K562 (cell line): Measurements from ENCODE around the gene TENM3. TPM values are rescaled to one million over a fixed set of nuclear protein-coding genes. Genes with fewer than 3 reads are reported as not detected.

Source experiments
- ATAC-seq: fragments of 200-7000 bp; cut with Tn5 transposase; 3 replicates; pipeline ENCODE4 v1.9.1; 2020; ENCODE audit warnings: moderate library complexity
- BruUV-seq: library from RNA; stranded (reverse); fragments of 400-500 nt; replicated peaks from 2 replicates; lab custom pipeline; 2021; lab: Mats Ljungman, UMichigan
- CTCF ChIA-PET: fragments of 300-600 bp; formaldehyde crosslinking; extraction: SDS; loops from one replicate; lab custom pipeline; 2021; ENCODE audit warnings: low intra/inter-chr PET ratio; lab: Yijun Ruan, JAX
- POLR2A ChIA-PET: fragments of 300-600, 350-650 bp; sonication (Branson Sonifier 250); formaldehyde crosslinking; extraction: SDS; loops from one replicate; lab custom pipeline; 2021; ENCODE audit warnings: antibody characterized with exemption, inconsistent platforms; lab: Yijun Ruan, JAX
- DNase-seq, 4 experiments: peaks; one replicate each; pipeline versions ENCODE4 v3.0.0 to v3.0.0-alpha.2; 2011 to 2018; ENCODE audit warnings: low spot score in 3 of 4, mixed read lengths in 3 of 4; ENCODE audit errors: extremely low read depth in 1 of 4
- FAIRE-seq: peaks from 2 replicates; lab custom pipeline; 2011; peaks lifted over from hg19 to GRCh38; lab: Jason Lieb, UNC
- H2AFZ ChIP-seq: 2 replicates; pipeline ENCODE4 v1.6.0; 2011; ENCODE audit warnings: low read depth, low read length, control low read depth, inconsistent platforms
- H3K27ac ChIP-seq: fragments of 200-600 bp; 3 replicates; pipeline ENCODE4 v1.8.0; 2011; ENCODE audit warnings: low read depth, mild to moderate bottlenecking, control low read depth, inconsistent platforms, low read length, moderate library complexity, mixed read lengths; ENCODE audit errors: extremely low read depth
- H3K27me3 ChIP-seq, 2 experiments: fragments of 300-600 bp in 1 of 2; 2 replicates in 1 of 2; 3 replicates in 1 of 2; pipeline versions ENCODE4 v1.6.0 to v1.8.0; 2011; ENCODE audit warnings: inconsistent platforms in 2 of 2, low read length in 2 of 2, mild to moderate bottlenecking in 1 of 2, mixed read lengths in 1 of 2, moderate library complexity in 1 of 2; ENCODE audit not compliant: control insufficient read depth in 2 of 2, insufficient read depth in 2 of 2
- H3K36me3 ChIP-seq: fragments of 300-600 bp; 3 replicates; pipeline ENCODE4 v1.8.0; 2011; ENCODE audit warnings: mild to moderate bottlenecking, low read length, inconsistent platforms; ENCODE audit not compliant: control insufficient read depth, insufficient read depth
- H3K4me1 ChIP-seq, 2 experiments: fragments of 200-600 bp in 1 of 2; replicated peaks in 1 of 2; 2 replicates in 1 of 2; 3 replicates in 1 of 2; pipeline versions ENCODE4 v1.5.1 to v1.8.0; 2011; ENCODE audit warnings: inconsistent platforms in 2 of 2, low read length in 2 of 2, mild to moderate bottlenecking in 1 of 2, mixed read lengths in 1 of 2, moderate library complexity in 1 of 2; ENCODE audit not compliant: control insufficient read depth in 2 of 2, insufficient read depth in 2 of 2
- H3K4me2 ChIP-seq: 2 replicates; pipeline ENCODE4 v1.6.1; 2011; ENCODE audit warnings: low read length, control low read depth, inconsistent platforms, mixed read lengths; ENCODE audit not compliant: insufficient read depth
- H3K4me3 ChIP-seq: fragments of 200-600 bp; sonication (generic), shearing (Covaris generic); 2 replicates; pipeline ENCODE4 v1.5.1; 2016; ENCODE audit warnings: control low read depth, inconsistent platforms
- H3K79me2 ChIP-seq: fragments of 200-600 bp; 3 replicates; pipeline ENCODE4 v1.8.0; 2011; ENCODE audit warnings: low read length, inconsistent platforms; ENCODE audit not compliant: control insufficient read depth, insufficient read depth
- H3K9ac ChIP-seq, 2 experiments: 2 replicates each; pipeline versions ENCODE4 v1.6.0 to v1.6.1; 2011; ENCODE audit warnings: low read depth in 2 of 2, low read length in 2 of 2, control low read depth in 1 of 2, inconsistent platforms in 1 of 2, mild to moderate bottlenecking in 1 of 2, mixed read lengths in 1 of 2; ENCODE audit not compliant: insufficient read depth in 1 of 2
- H3K9me1 ChIP-seq: one replicate; pipeline ENCODE4 v1.6.0; 2011; ENCODE audit warnings: inconsistent platforms, mild to moderate bottlenecking, low read length, moderate library complexity; ENCODE audit not compliant: control insufficient read depth, insufficient read depth
- H3K9me3 ChIP-seq: replicated peaks from 2 replicates; pipeline ENCODE4 v1.5.1; 2011; ENCODE audit warnings: low read depth, low read length, inconsistent platforms; ENCODE audit not compliant: control insufficient read depth, insufficient read depth
- H4K20me1 ChIP-seq: replicated peaks from 2 replicates; pipeline ENCODE4 v1.6.1; 2011; ENCODE audit warnings: low read length, inconsistent platforms, mixed read lengths; ENCODE audit not compliant: control insufficient read depth, insufficient read depth
- E2F1 ChIP-seq: sonication (generic); formaldehyde crosslinking; IDR thresholded peaks from 2 replicates; pipeline ENCODE4 v1.8.1; 2023; ENCODE audit warnings: mild to moderate bottlenecking, missing genetic modification reagents, moderate library complexity
- HBP1 ChIP-seq: fragments of 450-650 bp; formaldehyde crosslinking; IDR thresholded peaks from 2 replicates; pipeline ENCODE4 v1.4.0; 2022; ENCODE audit warnings: missing genetic modification characterization
- MTA2 ChIP-seq: fragments of 450-650 bp; IDR thresholded peaks from 2 replicates; pipeline ENCODE4 v1.6.1; 2016; ENCODE audit warnings: low read depth
- SMARCA5 ChIP-seq: fragments of 450-650 bp; IDR thresholded peaks from 2 replicates; pipeline ENCODE4 v1.6.1; 2016
- SPI1 ChIP-seq: IDR thresholded peaks from 2 replicates; pipeline ENCODE4 v1.6.1; 2011; ENCODE audit warnings: low read depth, low read length, control low read depth, borderline replicate concordance
- WHSC1 ChIP-seq: IDR thresholded peaks from one replicate; pipeline ENCODE4 v1.6.1; 2012; ENCODE audit warnings: low read length, control low read depth, inconsistent platforms
- ZBTB26 ChIP-seq: fragments of 450-650 bp; formaldehyde crosslinking; IDR thresholded peaks from 2 replicates; pipeline ENCODE4 v1.4.0; 2022; ENCODE audit warnings: missing genetic modification characterization
- ZFP30 ChIP-seq: fragments of 250-450 bp; sonication (Bioruptor Pico); IDR thresholded peaks from 2 replicates; pipeline ENCODE4 v1.8.0; 2022; ENCODE audit warnings: moderate library complexity, mild to moderate bottlenecking, inconsistent platforms, borderline replicate concordance
- ZNF212 ChIP-seq: fragments of 450-650 bp; formaldehyde crosslinking; IDR thresholded peaks from 2 replicates; pipeline ENCODE4 v1.4.0; 2020; ENCODE audit warnings: mild to moderate bottlenecking
- whole genome bisulfite sequencing: fragments of 100-300 bp; shearing (Covaris generic); methylation state at CpG from one replicate; pipeline ENCODE4 v1.1.6; 2016; ENCODE audit warnings: low coverage, mixed read lengths; ENCODE audit not compliant: insufficient coverage; ENCODE audit errors: missing lambda C conversion rate; 5-methylcytosine and 5-hydroxymethylcytosine counted together
- in situ Hi-C: fragments of 300-500 bp; cut with MboI; formaldehyde crosslinking; loops from 4 replicates; pipeline ENCODE4 v1.15.0; 2018; ENCODE audit warnings: inconsistent platforms, mixed read lengths
- intact Hi-C: fragments of 100-400 bp; cut with micrococcal nuclease; formaldehyde crosslinking; loops from 2 replicates; pipeline ENCODE4 v1.14.2; 2022
- polyA plus RNA-seq, 8 experiments: library from polyadenylated mRNA; depleted of rRNA in 4 of 8; stranded (reverse) in 5 of 8; unstranded in 3 of 8; fragments of >200 nt; fragmentation: Nextera tagmentation in 2 of 8; fragmentation: Illumina TruSeq in 1 of 8; extraction: Ambion mirVana in 2 of 8; extraction: Trizol in 1 of 8; gene quantifications; 2 replicates each; pipeline versions ENCODE4 v1.2.1 to v1.2.3, GENCODE V29; 2011 to 2014; ENCODE audit warnings: inconsistent platforms in 1 of 8, missing spikeins in 1 of 8
- total RNA-seq, 7 experiments: library from RNA; depleted of rRNA in 6 of 7; stranded (reverse); fragments of >200 nt in 6 of 7; fragmentation: Illumina TruSeq in 2 of 7; extraction: Trizol in 2 of 7; gene quantifications; 2 replicates each; pipeline versions ENCODE4 v1.2.1 to v1.2.3, GENCODE V29; 2011 to 2021; ENCODE audit warnings: low replicate concordance in 1 of 7

TENM3 gene
- total and polyA plus RNA-seq, 9 of the 15 experiments (the other 6 are each of a cell fraction or from before 2014, with no cell fraction given) = 0.01 to 0.02 TPM; not detected in 7

GRCh38 chr4:182629096-182629495 lies 385.9 kb downstream of the TENM3 start:
- WGBS = 0% methylated on average over 3 of the region's 3 CpGs
- Histone ChIP-seq H3K4me1 (no peaks in the 10 kb centered on the region), H3K4me2 (no peak overlapping the region), H2AFZ (no peak overlapping the region), H3K9ac (no peak overlapping the region), H4K20me1 (no peaks in the 10 kb centered on the region), H3K4me3 (no peak overlapping the region), H3K9me3 (no peaks in the 10 kb centered on the region), H3K27me3 (peaks cover 0 to 18% of the 10 kb centered on the region in 2 experiments; a peak in 3 of 5 replicates), H3K36me3 (no peaks in the 10 kb centered on the region), H3K79me2 (no peaks in the 10 kb centered on the region), H3K27ac (no peak overlapping the region), H3K9me1 (no peaks in the 10 kb centered on the region)
- in situ Hi-C loops = no loop called here
- CTCF ChIA-PET = no interaction called here
- TF ChIP-seq ZNF212 = no peak
- no peak for TF ChIP-seq SMARCA5
- TF ChIP-seq WHSC1 = no peak
- TF ChIP-seq HBP1 = no peak
- ATAC-seq = no peak
- POLR2A ChIA-PET = no interaction called here
- no TSS peak for BruUV-seq
- no peak for DNase-seq
- intact Hi-C loops = no loop called here
- no peak for FAIRE-seq

- H3K79me2 ChIP-seq = no peaks in the 10 kb centered on the region
- DNase-seq = no peak
- H3K36me3 ChIP-seq = no peaks in the 10 kb centered on the region
- H3K4me2 ChIP-seq = no peak overlapping the region
- H3K27me3 ChIP-seq = no peaks in the 10 kb centered on the region
- no peak overlapping the region for H3K27ac ChIP-seq
- intact Hi-C loops = no loop called here
- no peaks in the 10 kb centered on the region for H3K9me1 ChIP-seq
- ChIA-PET CTCF (no interaction called here), POLR2A (no interaction called here)
- BruUV-seq = no TSS peak
- no peak overlapping the region for H2AFZ ChIP-seq
- no peaks in the 10 kb centered on the region for H3K9me3 ChIP-seq
- H3K9ac ChIP-seq = no peak overlapping the region
- in situ Hi-C loops = no loop called here
- 0% methylated on average over 3 of the region's 3 CpGs for WGBS
- H3K4me1 ChIP-seq = no peaks in the 10 kb centered on the region
- FAIRE-seq = no peak
- no peaks in the 10 kb centered on the region; the same call in 1 of the 2 replicates for H4K20me1 ChIP-seq
- ATAC-seq = no peak
- no peak overlapping the region for H3K4me3 ChIP-seq
- no peak for TF ChIP-seq ZFP30 (CRISPR knock-in tag)
- TF ChIP-seq MTA2 = no peak
- TF ChIP-seq ZBTB26 (CRISPR knock-in tag) = no peak
- no peak for TF ChIP-seq E2F1 (CRISPR knock-in tag)
- TF ChIP-seq SPI1 = no peak
These were observed 397.3 kb downstream of the TENM3 start for GRCh38 chr4:182640491-182640890.
